Effector CD8-positive, alpha-beta T cell (primary cell): ENCODE measurements around the gene NMUR1.
A peak's percentile ranks its signal among the peaks of the same experiment; 100 is the strongest.

Experiments used
- DNase-seq: peaks from one replicate; lab custom pipeline; 2025; lab: John Stamatoyannopoulos, UW

The NMUR1 gene

DNA sequence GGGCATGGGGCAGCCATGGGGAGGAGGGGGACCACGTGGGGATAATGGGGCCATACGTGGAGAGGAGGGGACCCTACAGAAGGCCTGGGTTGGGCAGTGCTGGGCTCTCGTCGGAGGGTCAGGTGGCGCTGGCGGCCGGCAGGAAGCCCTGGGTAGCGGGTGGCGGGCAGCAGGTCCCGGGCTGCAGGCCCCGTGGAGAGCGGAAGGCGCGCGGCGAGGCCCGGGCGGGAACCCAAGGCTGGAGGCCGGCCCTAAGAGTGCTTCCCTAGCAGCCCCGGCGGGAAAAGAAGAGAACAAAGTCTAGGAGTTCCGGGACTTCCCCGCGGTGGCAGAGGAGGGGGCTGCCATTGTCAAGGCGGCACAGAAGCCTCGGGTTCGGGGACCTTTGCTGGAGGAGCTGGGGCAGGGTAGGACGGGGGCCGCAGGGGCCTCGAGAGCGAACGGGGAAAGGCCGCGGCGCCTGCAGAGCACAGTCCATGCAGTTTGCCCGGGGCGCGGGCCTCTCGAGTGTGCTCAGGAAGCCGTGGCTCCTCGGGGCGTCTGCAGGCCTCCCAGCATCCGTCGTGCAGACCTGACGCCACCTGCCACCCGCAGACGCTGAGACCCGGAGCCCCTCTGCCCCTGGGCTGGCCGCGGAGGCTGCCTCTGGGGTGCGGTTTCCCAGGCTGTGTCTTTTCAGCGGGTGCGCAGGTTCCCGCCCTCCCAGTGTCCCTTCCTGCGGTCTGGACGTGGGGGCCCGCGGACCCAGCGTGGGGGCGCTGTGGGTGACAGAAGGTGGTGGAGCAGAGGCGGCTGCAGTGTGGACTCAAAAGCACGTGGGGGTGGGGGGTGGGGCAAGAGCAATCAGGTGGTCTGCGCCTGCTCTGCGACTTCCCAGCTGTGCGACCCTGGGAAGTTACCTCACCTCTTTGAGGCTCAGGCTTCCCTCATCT lies 46.6 kb downstream of the NMUR1 start:
- peak; percentile 6 for DNase-seq

DNA sequence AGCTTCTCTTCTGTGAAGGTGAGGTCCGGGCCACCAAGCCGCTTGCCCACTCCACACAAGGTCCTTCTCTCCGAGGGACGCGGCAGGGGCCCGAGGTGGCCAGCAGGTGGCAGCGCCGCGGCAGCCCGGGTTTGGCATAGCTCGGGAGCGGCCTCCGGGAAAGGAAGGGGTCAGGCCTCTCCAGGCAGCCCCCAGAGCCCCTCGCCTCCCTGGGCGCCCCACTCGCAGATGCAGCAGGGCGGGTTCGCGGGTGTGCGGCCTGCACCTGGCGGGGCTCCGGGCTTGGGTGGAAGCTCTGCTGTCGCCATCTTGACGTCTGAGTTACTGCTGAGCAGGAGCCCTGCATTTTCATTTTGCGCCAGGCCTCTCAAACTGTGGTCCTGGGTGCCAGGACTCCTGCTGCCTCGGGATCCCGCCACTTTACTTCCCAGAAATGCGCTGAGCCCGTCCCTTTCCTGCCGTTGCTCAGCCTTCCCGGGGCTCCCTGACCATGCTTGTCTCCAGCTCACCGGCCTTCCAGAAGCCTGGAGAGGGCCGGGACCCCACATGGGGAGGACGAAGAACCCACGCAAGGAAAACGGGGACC lies 47.3 kb downstream of the NMUR1 start:
- DNase-seq = peak; percentile 52

DNA sequence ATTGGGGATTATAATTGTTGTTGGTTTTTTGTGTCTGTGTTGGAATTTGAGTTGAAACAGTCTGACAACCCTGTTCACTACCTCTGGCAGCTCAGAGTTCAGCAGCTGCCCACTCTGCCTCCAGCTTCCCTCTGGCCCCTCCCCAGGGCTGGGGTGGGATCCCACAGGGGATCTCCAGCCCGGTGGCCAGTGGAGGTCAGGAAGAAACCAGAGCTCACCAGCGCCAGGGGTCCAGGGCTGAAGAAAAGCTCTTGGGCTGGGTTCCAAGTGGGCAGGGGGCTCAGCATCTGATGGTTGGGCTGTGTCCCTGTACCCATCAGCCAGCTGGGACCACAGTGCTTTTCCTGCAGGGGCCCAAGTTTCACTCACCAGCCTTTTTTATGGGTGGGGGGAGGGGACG lies 49.5 kb downstream of the NMUR1 start:
- DNase-seq = no peak

DNA sequence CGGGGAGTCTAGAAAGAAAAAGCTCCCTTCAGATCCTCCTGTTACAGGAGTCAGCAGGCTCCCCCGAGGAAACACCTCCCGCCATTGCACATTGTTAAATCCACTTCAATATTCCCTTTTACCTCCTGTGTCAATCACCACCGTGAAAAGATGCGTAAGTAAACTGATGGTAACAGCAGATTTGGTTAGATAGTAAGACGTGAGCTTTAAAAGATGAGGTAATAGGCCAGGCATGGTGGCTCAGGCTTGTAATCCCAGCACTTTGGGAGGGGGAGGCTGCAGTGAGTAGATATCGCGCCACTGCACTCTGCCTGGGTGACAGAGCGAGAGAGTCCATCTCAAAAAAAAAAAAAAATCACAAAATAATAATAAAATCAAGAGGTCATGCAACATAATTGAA lies 50.8 kb downstream of the NMUR1 start:
- no peak for DNase-seq

DNA sequence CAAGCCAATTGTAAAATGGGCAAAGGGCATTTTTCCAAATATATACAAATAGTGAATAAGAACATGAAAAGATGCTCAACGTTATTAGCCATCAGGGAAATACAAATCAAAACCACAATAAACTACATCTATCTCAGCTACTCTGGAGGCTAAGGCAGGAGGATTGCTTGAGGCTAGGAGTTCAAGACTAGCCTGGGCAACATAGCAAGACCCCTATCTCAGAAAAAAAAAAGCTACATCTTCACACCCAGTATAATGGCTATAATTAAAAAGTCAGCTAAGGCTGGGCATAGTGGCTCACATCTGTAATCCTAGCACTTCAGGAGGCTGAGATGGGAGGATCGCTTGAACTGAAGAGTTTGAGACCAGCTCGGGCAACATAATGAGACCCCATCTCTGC lies 53.3 kb downstream of the NMUR1 start:
- no peak for DNase-seq

DNA sequence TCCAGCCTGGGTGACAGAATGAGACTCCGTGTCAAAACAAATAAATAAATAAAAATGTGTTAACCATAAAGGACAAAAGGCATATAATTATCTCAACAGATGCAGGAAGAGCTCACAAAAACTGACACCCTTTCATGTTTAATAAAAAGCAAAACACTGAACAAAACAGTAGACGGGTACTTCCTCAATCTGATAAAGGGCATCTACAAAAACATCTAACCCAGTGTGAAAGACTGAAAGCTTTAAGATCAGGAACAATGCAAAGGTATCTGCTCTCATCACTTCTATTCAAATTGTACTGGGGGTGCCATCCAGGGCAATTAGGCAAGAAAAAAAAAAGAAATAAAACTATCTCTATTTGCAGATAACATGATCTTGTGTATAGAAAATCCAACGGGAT lies 54.3 kb downstream of the NMUR1 start:
- no peak for DNase-seq
